ENCODE measurements around the gene NALF2.

GRCh38 chrX:69489625-69490024 lies 14.5 kb upstream of the NALF2 start:
- TF ChIP-seq CTCF (IDR thresholded peaks at IDR 0.05) (no peak), POLR2A (IDR thresholded peaks at IDR 0.05) (no peak)

Data from body of pancreas (tissue), 4 donors.